IMR-90 (cell line): ENCODE measurements around the gene PSMD6. TPM values are rescaled to one million over a fixed set of nuclear protein-coding genes. Genes with fewer than 3 reads are reported as not detected.

Experiments
- ATAC-seq: fragments of 200-7000 bp; cut with Tn5 transposase; 2 replicates; pipeline ENCODE4 v1.9.1; 2020; ENCODE audit warnings: low read depth, mild to moderate bottlenecking, moderate library complexity
- BruUV-seq: library from RNA; stranded (reverse); fragments of 400-500 nt; replicated peaks from 2 replicates; lab custom pipeline; 2021; lab: Mats Ljungman, UMichigan
- CTCF ChIA-PET: fragments of 300-600 bp; formaldehyde crosslinking; extraction: SDS; loops from one replicate; lab custom pipeline; 2021; ENCODE audit warnings: antibody characterized with exemption; lab: Yijun Ruan, JAX
- POLR2A ChIA-PET: fragments of 300-600 bp; sonication (Branson Sonifier 250); formaldehyde crosslinking; loops from one replicate; lab custom pipeline; 2022; ENCODE audit warnings: antibody characterized with exemption; ENCODE audit not compliant: unreplicated experiment; lab: Charles Lee
- DNase-seq: peaks from one replicate; pipeline ENCODE4 v3.0.0; 2013
- H2AFZ ChIP-seq: replicated peaks from 2 replicates; pipeline ENCODE3; 2013; ENCODE audit warnings: low read length, mild to moderate bottlenecking; ENCODE audit not compliant: poor library complexity
- H2AK5ac ChIP-seq: 2 replicates; pipeline ENCODE4 v1.6.1; 2013; ENCODE audit warnings: low read depth, low read length, inconsistent platforms
- H2AK9ac ChIP-seq: replicated peaks from 2 replicates; pipeline ENCODE3; 2013; ENCODE audit warnings: mild to moderate bottlenecking, low read depth, low read length, moderate library complexity; ENCODE audit not compliant: poor library complexity
- H2BK120ac ChIP-seq: 2 replicates; pipeline ENCODE4 v1.6.1; 2013; ENCODE audit warnings: low read depth, low read length, inconsistent platforms
- H2BK15ac ChIP-seq: 3 replicates; pipeline ENCODE4 v1.6.1; 2013; ENCODE audit warnings: low read depth, low read length, inconsistent platforms
- H2BK20ac ChIP-seq: 2 replicates; pipeline ENCODE4 v1.6.1; 2013; ENCODE audit warnings: low read depth, mild to moderate bottlenecking, inconsistent platforms, low read length, moderate library complexity
- H2BK5ac ChIP-seq: 2 replicates; pipeline ENCODE4 v1.6.1; 2013; ENCODE audit warnings: mild to moderate bottlenecking, low read depth, low read length, inconsistent platforms; ENCODE audit not compliant: poor library complexity, severe bottlenecking
- H3K14ac ChIP-seq: replicated peaks from 2 replicates; pipeline ENCODE4 v1.6.1; 2013; ENCODE audit warnings: low read depth, low read length, inconsistent platforms
- H3K18ac ChIP-seq: 2 replicates; pipeline ENCODE4 v1.6.1; 2013; ENCODE audit warnings: low read depth, low read length, control low read depth
- H3K23ac ChIP-seq: 2 replicates; pipeline ENCODE4 v1.6.1; 2013; ENCODE audit warnings: low read depth, low read length, inconsistent platforms
- H3K27ac ChIP-seq: 2 replicates; pipeline ENCODE4 v1.5.1; 2013; ENCODE audit warnings: mild to moderate bottlenecking, control low read depth, low read length; ENCODE audit not compliant: insufficient read depth
- H3K27me3 ChIP-seq: 2 replicates; pipeline ENCODE4 v1.6.1; 2013; ENCODE audit warnings: low read length; ENCODE audit not compliant: control insufficient read depth, insufficient read depth
- H3K36me3 ChIP-seq: 2 replicates; pipeline ENCODE4 v1.6.1; 2013; ENCODE audit warnings: low read length, mixed read lengths; ENCODE audit not compliant: control insufficient read depth, insufficient read depth
- H3K4ac ChIP-seq: 2 replicates; pipeline ENCODE4 v1.6.1; 2013; ENCODE audit warnings: low read depth, low read length, inconsistent platforms
- H3K4me1 ChIP-seq: 2 replicates; pipeline ENCODE4 v1.6.1; 2013; ENCODE audit warnings: low read length, mixed read lengths; ENCODE audit not compliant: control insufficient read depth, insufficient read depth
- H3K4me2 ChIP-seq: 2 replicates; pipeline ENCODE4 v1.6.1; 2013; ENCODE audit warnings: low read depth, mild to moderate bottlenecking, control low read depth, low read length, moderate library complexity
- H3K4me3 ChIP-seq: 2 replicates; pipeline ENCODE4 v1.5.1; 2013; ENCODE audit warnings: low read depth, mild to moderate bottlenecking, control low read depth, low read length, moderate library complexity; ENCODE audit not compliant: insufficient read depth
- H3K56ac ChIP-seq: 2 replicates; pipeline ENCODE4 v1.6.1; 2013; ENCODE audit warnings: low read length, inconsistent platforms; ENCODE audit not compliant: insufficient read depth; ENCODE audit errors: extremely low read depth
- H3K79me1 ChIP-seq, 2 experiments: 2 replicates each; pipeline ENCODE4 v1.6.1; 2013; ENCODE audit warnings: low read length in 2 of 2, inconsistent platforms in 1 of 2, low read depth in 1 of 2
- H3K9ac ChIP-seq: 2 replicates; pipeline ENCODE4 v1.6.1; 2013; ENCODE audit warnings: low read depth, low read length, control low read depth
- H3K9me1 ChIP-seq: 2 replicates; pipeline ENCODE4 v1.6.1; 2013; ENCODE audit warnings: low read length, inconsistent platforms; ENCODE audit not compliant: insufficient read depth
- H3K9me3 ChIP-seq: 2 replicates; pipeline ENCODE4 v1.6.1; 2013; ENCODE audit warnings: low read length; ENCODE audit not compliant: control insufficient read depth, insufficient read depth
- H4K20me1 ChIP-seq: 2 replicates; pipeline ENCODE4 v1.6.1; 2013; ENCODE audit warnings: low read length, inconsistent platforms; ENCODE audit not compliant: insufficient read depth
- H4K5ac ChIP-seq: 2 replicates; pipeline ENCODE4 v1.6.1; 2013; ENCODE audit warnings: mild to moderate bottlenecking, low read depth, low read length, control low read depth
- H4K8ac ChIP-seq, 2 experiments: 2 replicates each; pipeline ENCODE4 v1.6.1; 2013; ENCODE audit warnings: low read depth in 2 of 2, low read length in 2 of 2, control low read depth in 1 of 2, inconsistent platforms in 1 of 2
- H4K91ac ChIP-seq: 2 replicates; pipeline ENCODE4 v1.6.1; 2013; ENCODE audit warnings: low read depth, low read length, inconsistent platforms; ENCODE audit not compliant: insufficient read depth
- CHD1 ChIP-seq: IDR thresholded peaks from 2 replicates; pipeline ENCODE4 v1.6.1; 2012; ENCODE audit warnings: low read depth, low read length, improper control_type of control experiment
- NFE2L2 ChIP-seq: fragments of 150-350 bp; IDR thresholded peaks from 2 replicates; pipeline ENCODE4 v1.6.1; 2016; ENCODE audit warnings: low read depth, mild to moderate bottlenecking, low read length
- RAD21 ChIP-seq: IDR thresholded peaks from 2 replicates; pipeline ENCODE4 v1.6.1; 2012; ENCODE audit warnings: low read length, improper control_type of control experiment
- RCOR1 ChIP-seq: IDR thresholded peaks from 2 replicates; pipeline ENCODE4 v1.6.1; 2012; ENCODE audit warnings: mild to moderate bottlenecking, low read length, improper control_type of control experiment; ENCODE audit not compliant: insufficient replicate concordance
- WGBS, 2 experiments: methylation state at CpG; one replicate each; pipeline versions ENCODE4 v1.1.5 to v1.1.7; 2013; ENCODE audit warnings: missing lambda C conversion rate in 2 of 2; ENCODE audit not compliant: insufficient read length in 1 of 2; ENCODE audit errors: extremely low coverage in 2 of 2; 5-methylcytosine and 5-hydroxymethylcytosine counted together
- dilution Hi-C: fragments of 300-500 bp; cut with HindIII; formaldehyde crosslinking; loops from one replicate; pipeline ENCODE4 v1.14.3; 2018; ENCODE audit warnings: low sequenced_read_pairs; ENCODE audit not compliant: unreplicated experiment
- in situ Hi-C: fragments of 300-500 bp; cut with MboI; formaldehyde crosslinking; loops from 3 replicates; pipeline ENCODE4 v1.14.3; 2019; ENCODE audit warnings: low sequenced_read_pairs, inconsistent platforms, mixed read lengths
- intact Hi-C: fragments of 100-400 bp; cut with micrococcal nuclease; formaldehyde crosslinking; loops from 2 replicates; pipeline ENCODE4 v1.10.0; 2022
- polyA plus RNA-seq, 3 experiments: library from polyadenylated mRNA; depleted of rRNA; stranded (reverse); fragments of >200 nt; gene quantifications; 2 replicates each; pipeline ENCODE4 v1.2.3, GENCODE V29; 2012; ENCODE audit warnings: low replicate concordance in 1 of 3
- total RNA-seq: library from RNA; depleted of rRNA; stranded (reverse); fragments of >200 nt; gene quantifications from 2 replicates; pipeline ENCODE4 v1.2.3, GENCODE V29; 2012

PSMD6 gene
- total and polyA plus RNA-seq, 2 of the 4 experiments (the other 2 are of a cell fraction) = 86.6 to 91.8 TPM

DNA sequence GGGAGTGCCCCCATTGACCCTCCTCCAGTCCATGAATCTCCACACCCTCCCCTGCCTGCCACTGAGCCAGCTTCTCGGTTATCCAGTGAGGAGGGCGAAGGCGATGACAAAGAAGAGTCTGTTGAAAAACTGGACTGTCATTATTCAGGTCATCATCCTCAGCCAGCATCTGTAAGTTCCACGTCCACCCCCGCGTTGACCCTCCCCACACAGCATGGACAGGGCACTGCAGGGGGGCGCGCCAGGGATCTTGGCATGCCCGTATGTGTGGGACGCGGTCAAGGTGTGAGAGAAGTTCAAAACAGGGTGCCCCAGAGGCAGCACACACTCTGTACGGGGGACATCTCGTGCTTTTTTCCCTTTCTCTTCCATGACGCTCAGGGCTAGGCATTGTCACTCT lies 33.1 kb downstream of the PSMD6 start:
- Histone ChIP-seq H3K4me2 (no peak overlapping the region), H2BK20ac (no peak overlapping the region), H3K18ac (no peak overlapping the region), H3K79me1 (peaks cover 8 to 14% of the 10 kb centered on the region in 2 experiments; a peak in 3 of 4 replicates), H3K9ac (no peak overlapping the region), H3K36me3 (peaks cover 34% of the 10 kb centered on the region), H3K9me1 (no peaks in the 10 kb centered on the region; the same call in 1 of the 2 replicates), H3K4ac (no peak overlapping the region), H2AK5ac (no peak overlapping the region), H3K4me1 (no peaks in the 10 kb centered on the region; the same call in 1 of the 2 replicates), H3K27me3 (no peaks in the 10 kb centered on the region), H3K56ac (no peak overlapping the region), H3K4me3 (no peak overlapping the region), H4K20me1 (no peaks in the 10 kb centered on the region; the same call in 1 of the 2 replicates), H2BK120ac (no peak overlapping the region), H4K8ac (no peak overlapping the region), H2BK15ac (no peak overlapping the region), H3K27ac (no peak overlapping the region), H2AFZ (no peak overlapping the region), H4K5ac (no peak overlapping the region), H3K14ac (no peak overlapping the region), H3K9me3 (no peaks in the 10 kb centered on the region), H2AK9ac (no peak overlapping the region), H4K91ac (no peak overlapping the region), H3K23ac (no peak overlapping the region), H2BK5ac (no peak overlapping the region)
- intact Hi-C loops = loop anchor here (5.0 to 10.0 kb wide), 2 partner anchors 168 to 1365 kb away; no protein-coding TSS in a partner anchor
- WGBS, 2 experiments = 95% methylated on average over 4 of the region's 14 CpGs; no CpG with 5 or more reads in 1 of the 2 experiments
- ATAC-seq (no peak), DNase-seq (no peak)
- dilution Hi-C loops = no loop called here
- ChIA-PET CTCF (no interaction called here), POLR2A (no interaction called here)
- no TSS peak for BruUV-seq
- in situ Hi-C loops = loop anchor here (5.0 to 25.0 kb wide), 2 partner anchors 638 to 1378 kb away; no protein-coding TSS in a partner anchor
- no peak for TF ChIP-seq CHD1
- no peak for TF ChIP-seq RAD21
- TF ChIP-seq NFE2L2 = no peak
- no peak for TF ChIP-seq RCOR1
